ENCODE data around the gene TESPA1. TPM values are rescaled to one million over a fixed set of nuclear protein-coding genes. Genes with fewer than 3 reads are reported as not detected.
A peak's percentile ranks its signal among the peaks of the same experiment; 100 is the strongest.

Gene TESPA1
- total and polyA plus RNA-seq, 2 experiments from 2014 or later = not detected

GRCh38 chr12:54993181-54993835 is 8.7 kb upstream of the TESPA1 start:
- Histone ChIP-seq H3K79me2 (no peaks in the 10 kb centered on the region), H3K27me3 (peaks cover 16% of the 10 kb centered on the region), H3K4me1 (ENCODE audit: insufficient read depth) (no peaks in the 10 kb centered on the region), H2AFZ (no peak overlapping the region), H3K9me3 (ENCODE audit: low read depth) (no peaks in the 10 kb centered on the region), H3K27ac (no peak overlapping the region), H3K36me3 (replicated peaks; ENCODE audit: insufficient read depth, low read depth) (no peaks in the 10 kb centered on the region), H3K9me2 (replicated peaks; ENCODE audit: insufficient read depth) (no peaks in the 10 kb centered on the region), H3K4me3 (no peak overlapping the region), H3K4me2 (no peak overlapping the region), H4K20me1 (ENCODE audit: insufficient read depth, poor library complexity, severe bottlenecking) (no peaks in the 10 kb centered on the region)
- peak; percentile 81 for DNase-seq (ENCODE audit: low spot score)
- 29% methylated on average over 12 of the region's 12 CpGs for WGBS (ENCODE audit: low lambda C conversion rate, missing lambda C conversion rate)
- peak; percentile 85 for TF ChIP-seq CTCF (IDR thresholded peaks at IDR 0.05; ENCODE audit: poor library complexity)
- TF ChIP-seq EZH2phosphoT487 (IDR thresholded peaks at IDR 0.05; ENCODE audit: low read depth, severe bottlenecking, unreplicated experiment) = no peak
- TF ChIP-seq EZH2 (IDR thresholded peaks at IDR 0.05; ENCODE audit: borderline replicate concordance) = no peak

- H3K9me2 ChIP-seq (replicated peaks; ENCODE audit: insufficient read depth) = no peaks in the 10 kb centered on the region
- no peak overlapping the region for H3K4me3 ChIP-seq
- TF ChIP-seq EZH2phosphoT487 (IDR thresholded peaks at IDR 0.05; ENCODE audit: low read depth, severe bottlenecking, unreplicated experiment) = no peak
- TF ChIP-seq CTCF (IDR thresholded peaks at IDR 0.05; ENCODE audit: poor library complexity) = no peak
- TF ChIP-seq EZH2 (IDR thresholded peaks at IDR 0.05; ENCODE audit: borderline replicate concordance) = no peak
- H3K4me2 ChIP-seq = no peak overlapping the region
- no peaks in the 10 kb centered on the region for H3K79me2 ChIP-seq
- H3K9me3 ChIP-seq (ENCODE audit: low read depth) = no peaks in the 10 kb centered on the region
- no peak overlapping the region for H3K27ac ChIP-seq
- H2AFZ ChIP-seq = no peak overlapping the region
- no peaks in the 10 kb centered on the region for H4K20me1 ChIP-seq (ENCODE audit: insufficient read depth, poor library complexity, severe bottlenecking)
- peaks cover 8% of the 10 kb centered on the region for H3K27me3 ChIP-seq
- no peaks in the 10 kb centered on the region for H3K36me3 ChIP-seq (replicated peaks; ENCODE audit: insufficient read depth, low read depth)
- WGBS (ENCODE audit: low lambda C conversion rate, missing lambda C conversion rate) = 89% methylated on average over 5 of the region's 5 CpGs
- H3K4me1 ChIP-seq (ENCODE audit: insufficient read depth) = no peaks in the 10 kb centered on the region
- no peak for DNase-seq (ENCODE audit: low spot score)
Measured at GRCh38 chr12:54991991-54992375, 7.4 kb upstream of the TESPA1 start.

GRCh38 chr12:54991161-54991990 is 6.8 kb upstream of the TESPA1 start:
- DNase-seq (ENCODE audit: low spot score) = no peak
- Histone ChIP-seq H4K20me1 (ENCODE audit: insufficient read depth, poor library complexity, severe bottlenecking) (no peaks in the 10 kb centered on the region), H3K4me2 (no peak overlapping the region), H3K36me3 (replicated peaks; ENCODE audit: insufficient read depth, low read depth) (no peaks in the 10 kb centered on the region), H3K27ac (no peak overlapping the region), H3K4me1 (ENCODE audit: insufficient read depth) (no peaks in the 10 kb centered on the region), H3K79me2 (no peaks in the 10 kb centered on the region), H3K4me3 (no peak overlapping the region), H3K9me3 (ENCODE audit: low read depth) (no peaks in the 10 kb centered on the region), H3K27me3 (peaks cover 8% of the 10 kb centered on the region), H3K9me2 (replicated peaks; ENCODE audit: insufficient read depth) (no peaks in the 10 kb centered on the region), H2AFZ (no peak overlapping the region)
- 93% methylated on average over 9 of the region's 9 CpGs for WGBS (ENCODE audit: low lambda C conversion rate, missing lambda C conversion rate)
- TF ChIP-seq EZH2phosphoT487 (IDR thresholded peaks at IDR 0.05; ENCODE audit: low read depth, severe bottlenecking, unreplicated experiment) = no peak
- no peak for TF ChIP-seq EZH2 (IDR thresholded peaks at IDR 0.05; ENCODE audit: borderline replicate concordance)
- no peak for TF ChIP-seq CTCF (IDR thresholded peaks at IDR 0.05; ENCODE audit: poor library complexity)

All from hepatocyte (in vitro differentiated cells).